Jurkat, Clone E6-1 (cell line): ENCODE data around the gene EXOC7.
"Not testable (repeated sequence)": the region's sequence is repeated elsewhere in the genome, so short reads cannot be mapped to it uniquely, and the experiment has no call there.

Source experiments
- DNase-seq: peaks from one replicate; pipeline ENCODE4 v3.0.0-alpha.2; 2011; ENCODE audit warnings: low read depth, low spot score
- H3K4me3 ChIP-seq: 2 replicates; pipeline ENCODE4 v1.5.1; 2011; ENCODE audit warnings: mild to moderate bottlenecking, low read length, control low read depth, moderate library complexity

EXOC7 gene

DNA sequence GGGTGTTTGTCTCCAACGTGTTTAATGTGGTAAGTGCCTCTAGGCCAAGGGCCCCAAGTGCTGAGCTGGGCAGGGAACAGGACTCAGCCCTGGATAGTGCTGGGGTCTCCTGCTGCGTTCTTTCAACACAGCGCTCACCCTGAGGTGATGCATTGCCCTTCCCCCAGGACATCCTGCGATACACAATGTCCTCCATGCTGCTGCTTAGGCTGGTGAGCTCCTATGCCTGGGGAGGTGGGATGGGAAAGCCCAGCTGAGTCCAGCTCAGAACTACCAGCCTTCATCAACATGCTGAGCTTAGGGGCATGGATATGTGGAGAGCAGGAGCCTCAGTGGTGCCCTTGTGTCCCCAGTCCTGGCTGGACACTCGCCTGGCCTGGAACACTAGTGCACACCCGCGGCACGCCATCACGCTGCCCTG lies 24.0 kb downstream of the EXOC7 start:
- DNase-seq = no peak
- no peak overlapping the region for H3K4me3 ChIP-seq

DNA sequence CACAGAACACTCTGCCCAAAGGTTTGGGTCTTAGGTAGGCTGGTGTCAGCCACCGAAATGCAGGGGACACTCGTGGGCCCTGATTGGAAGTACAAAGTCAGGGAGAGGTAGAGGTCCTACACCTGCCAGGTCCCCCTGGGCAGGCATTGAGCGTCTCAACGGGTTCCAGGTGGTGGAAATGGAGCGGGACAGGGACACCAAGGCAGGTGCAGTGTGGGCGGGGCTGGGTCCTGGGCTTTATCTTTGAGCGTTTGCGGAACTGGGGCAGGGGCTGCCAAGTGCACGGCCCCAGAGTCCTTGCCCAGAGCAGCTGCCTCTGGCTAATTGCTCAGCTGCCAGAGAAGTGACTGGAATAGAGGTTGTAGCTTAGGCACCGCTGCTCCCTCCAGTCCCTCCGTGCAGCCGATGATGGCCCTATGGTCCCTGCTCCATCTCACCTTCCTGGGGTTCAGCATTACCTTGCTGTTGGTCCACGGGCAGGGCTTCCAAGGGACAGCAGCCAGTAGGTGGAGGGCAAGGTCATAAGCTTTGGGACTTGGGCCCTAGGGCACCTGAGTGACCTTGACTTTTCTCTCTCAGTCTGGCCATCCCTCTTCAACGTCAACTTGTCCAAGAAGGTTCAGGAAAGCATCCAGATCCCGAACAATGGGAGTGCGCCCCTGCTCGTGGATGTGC lies 24.6 kb downstream of the EXOC7 start, which contains the start of gene ZACN:
Gene ZACN (plus strand): TSS at position 323 of the 675 bp plus-strand sequence. CDS start 83 bp downstream, at position 406.
- H3K4me3 ChIP-seq = no peak within 1 kb of the TSS
- no peak for DNase-seq

DNA sequence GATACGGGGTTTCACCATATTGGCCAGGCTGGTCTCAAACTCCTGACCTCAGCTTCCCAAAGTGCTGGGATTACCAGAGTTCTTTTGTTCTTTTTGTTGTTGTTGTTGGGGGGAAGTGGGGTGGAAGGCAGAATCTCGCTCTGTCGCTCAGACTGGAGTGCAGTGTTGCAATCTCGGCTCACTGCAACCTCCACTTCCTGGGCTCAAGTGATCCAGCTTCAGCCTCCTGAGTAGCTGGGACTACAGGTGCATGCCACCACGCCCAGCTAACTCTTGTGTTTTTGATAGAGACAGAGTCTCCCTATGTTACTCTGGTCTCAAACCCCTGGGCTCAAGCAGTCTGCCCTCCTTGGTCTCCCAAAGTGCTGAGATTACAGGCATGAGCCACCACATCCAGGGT lies 25.2 kb downstream of the EXOC7 start:
- not testable (repeated sequence) for H3K4me3 ChIP-seq, DNase-seq

DNA sequence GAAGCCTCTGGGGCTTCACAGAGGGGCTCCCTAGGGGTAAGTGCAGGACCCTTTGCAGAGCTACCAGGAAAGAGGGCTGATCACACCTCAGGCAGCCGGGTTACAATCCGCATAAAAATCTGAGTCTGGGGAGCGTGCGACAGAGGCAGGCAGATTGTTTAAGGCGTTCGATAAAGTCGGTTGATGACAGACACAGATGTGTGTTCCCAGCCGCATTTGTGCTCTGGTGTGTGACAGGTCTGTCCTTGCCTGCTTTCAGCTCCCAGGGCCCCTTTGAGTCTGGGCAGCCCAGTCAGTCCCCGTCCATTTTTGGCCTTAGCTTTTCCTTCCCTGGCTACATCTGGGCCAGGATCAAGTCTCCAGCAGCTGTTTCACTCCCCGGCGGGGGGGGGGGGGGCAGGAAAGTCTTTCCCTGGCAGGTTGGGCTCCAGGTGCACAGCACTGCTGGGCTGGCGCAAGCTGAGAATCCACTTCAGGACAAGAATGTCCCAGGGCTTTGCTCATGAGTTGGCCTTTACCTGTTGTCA lies 25.9 kb downstream of the EXOC7 start:
- no peak for DNase-seq
- H3K4me3 ChIP-seq = no peak overlapping the region

DNA sequence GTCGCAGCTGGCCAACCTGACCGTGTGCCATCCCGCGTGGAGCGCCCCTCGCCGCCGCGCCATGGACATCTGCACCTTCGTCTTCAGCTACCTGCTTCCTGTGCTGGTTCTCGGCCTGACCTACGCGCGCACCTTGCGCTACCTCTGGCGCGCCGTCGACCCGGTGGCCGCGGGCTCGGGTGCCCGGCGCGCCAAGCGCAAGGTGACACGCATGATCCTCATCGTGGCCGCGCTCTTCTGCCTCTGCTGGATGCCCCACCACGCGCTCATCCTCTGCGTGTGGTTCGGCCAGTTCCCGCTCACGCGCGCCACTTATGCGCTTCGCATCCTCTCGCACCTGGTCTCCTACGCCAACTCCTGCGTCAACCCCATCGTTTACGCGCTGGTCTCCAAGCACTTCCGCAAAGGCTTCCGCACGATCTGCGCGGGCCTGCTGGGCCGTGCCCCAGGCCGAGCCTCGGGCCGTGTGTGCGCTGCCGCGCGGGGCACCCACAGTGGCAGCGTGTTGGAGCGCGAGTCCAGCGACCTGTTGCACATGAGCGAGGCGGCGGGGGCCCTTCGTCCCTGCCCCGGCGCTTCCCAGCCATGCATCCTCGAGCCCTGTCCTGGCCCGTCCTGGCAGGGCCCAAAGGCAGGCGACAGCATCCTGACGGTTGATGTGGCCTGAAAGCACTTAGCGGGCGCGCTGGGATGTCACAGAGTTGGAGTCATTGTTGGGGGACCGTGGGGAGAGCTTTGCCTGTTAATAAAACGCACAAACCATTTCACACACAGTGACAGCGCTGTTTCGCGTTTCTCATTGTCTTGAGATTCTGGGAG lies 26.6 kb downstream of the EXOC7 start:
- no peak for DNase-seq
- H3K4me3 ChIP-seq = no peak overlapping the region

DNA sequence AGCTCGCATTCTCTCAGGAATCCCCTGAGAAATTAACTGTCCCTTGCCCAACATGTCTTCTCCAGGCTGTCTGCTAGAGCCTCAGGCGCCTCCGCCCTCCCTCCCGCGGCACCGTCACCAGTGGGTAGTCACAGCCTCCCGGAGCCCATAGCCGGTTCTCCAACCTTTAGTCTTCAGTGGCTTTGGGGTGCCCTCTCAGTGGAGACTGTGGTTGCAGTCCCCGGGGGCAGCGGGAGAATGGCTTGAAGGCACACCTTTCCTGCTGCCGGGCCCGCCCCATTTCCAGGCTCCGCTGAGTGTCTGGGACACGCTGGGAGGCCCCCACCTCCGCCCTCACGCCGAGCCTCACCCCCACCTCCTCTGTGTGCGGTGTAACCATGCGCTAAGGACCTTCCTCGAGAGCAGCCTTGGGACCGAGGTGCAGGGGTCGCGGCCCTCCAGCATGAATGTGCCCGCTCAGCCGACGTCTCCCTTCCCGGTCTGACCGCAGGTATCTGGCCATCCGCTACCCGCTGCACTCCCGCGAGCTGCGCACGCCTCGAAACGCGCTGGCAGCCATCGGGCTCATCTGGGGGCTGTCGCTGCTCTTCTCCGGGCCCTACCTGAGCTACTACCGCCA lies 27.3 kb downstream of the EXOC7 start:
- no peak overlapping the region for H3K4me3 ChIP-seq
- no peak for DNase-seq

DNA sequence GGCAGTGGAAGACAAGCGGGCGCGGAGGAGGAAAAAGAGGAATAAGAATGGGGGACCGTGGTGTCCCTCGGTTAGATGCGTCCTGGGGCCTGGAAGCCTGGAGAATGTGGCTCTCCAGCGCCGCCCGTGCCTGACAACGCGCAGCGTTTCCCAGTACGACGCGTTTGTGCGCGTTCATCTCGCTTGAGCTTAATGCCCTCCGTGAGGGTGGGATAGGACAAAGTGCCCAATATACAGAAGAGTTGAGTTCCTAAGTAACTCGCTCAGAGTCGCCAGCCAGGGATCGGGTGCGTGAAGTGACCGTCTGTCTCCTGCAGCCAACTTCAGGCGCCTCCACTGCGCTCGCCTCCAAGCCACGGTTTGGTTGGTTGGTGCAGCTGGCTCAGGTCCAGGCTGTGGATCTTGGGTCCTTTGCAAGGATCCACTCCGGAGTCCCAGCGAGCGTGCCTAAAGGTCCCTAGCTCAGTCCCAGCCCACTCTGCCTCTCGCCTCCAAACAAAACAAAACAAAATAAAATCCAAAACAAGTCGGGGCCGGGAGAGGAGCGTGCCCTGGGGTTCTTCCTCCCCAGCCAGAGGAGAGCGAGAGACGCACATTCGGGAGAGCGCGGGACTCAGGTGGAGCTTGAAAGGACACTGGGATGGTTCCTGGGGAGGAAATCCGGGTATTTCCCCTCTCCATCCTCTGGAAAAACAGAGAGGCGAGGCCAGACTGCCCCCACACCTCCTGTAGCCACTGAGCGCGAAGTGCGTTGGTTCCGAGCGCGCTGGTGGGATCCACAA lies 28.0 kb downstream of the EXOC7 start:
- no peak for DNase-seq
- H3K4me3 ChIP-seq = no peak overlapping the region

DNA sequence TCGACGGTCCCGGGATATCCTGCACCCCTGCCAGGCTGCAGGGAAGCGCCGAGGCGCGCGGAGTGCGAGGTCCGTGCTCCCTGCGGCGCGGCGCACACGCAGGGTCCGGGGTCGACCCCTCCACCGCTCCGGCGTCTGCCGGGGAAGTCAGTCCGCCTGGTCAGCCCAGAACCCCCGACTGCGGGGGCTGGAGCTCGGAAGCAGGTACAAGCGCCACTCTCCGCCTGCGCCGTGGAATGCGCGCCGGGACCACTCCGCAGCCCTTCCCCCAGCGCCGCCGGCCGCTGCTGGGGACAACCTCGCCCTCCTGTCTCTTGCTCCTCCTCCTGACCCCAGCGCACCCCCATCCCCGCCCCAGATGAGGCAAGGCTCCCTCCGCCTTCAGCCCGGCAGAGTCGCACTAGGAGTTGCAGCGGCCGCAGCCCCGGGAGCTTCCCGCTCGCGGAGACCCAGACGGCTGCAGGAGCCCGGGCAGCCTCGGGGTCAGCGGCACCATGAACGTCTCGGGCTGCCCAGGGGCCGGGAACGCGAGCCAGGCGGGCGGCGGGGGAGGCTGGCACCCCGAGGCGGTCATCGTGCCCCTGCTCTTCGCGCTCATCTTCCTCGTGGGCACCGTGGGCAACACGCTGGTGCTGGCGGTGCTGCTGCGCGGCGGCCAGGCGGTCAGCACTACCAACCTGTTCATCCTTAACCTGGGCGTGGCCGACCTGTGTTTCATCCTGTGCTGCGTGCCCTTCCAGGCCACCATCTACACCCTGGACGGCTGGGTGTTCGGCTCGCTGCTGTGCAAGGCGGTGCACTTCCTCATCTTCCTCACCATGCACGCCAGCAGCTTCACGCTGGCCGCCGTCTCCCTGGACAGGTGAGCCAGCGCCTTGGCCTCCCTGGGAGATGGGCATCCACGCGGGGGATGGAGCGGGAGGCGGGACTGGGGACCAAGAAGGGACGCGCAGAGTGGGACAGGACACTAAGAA lies 28.9 kb downstream of the EXOC7 start, which contains the start of gene GALR2:
Gene GALR2 (plus strand): TSS at position 392 of the 974 bp plus-strand sequence. CDS start 103 bp downstream, at position 495.
- no peak within 1 kb of the TSS for H3K4me3 ChIP-seq
- no peak for DNase-seq

DNA sequence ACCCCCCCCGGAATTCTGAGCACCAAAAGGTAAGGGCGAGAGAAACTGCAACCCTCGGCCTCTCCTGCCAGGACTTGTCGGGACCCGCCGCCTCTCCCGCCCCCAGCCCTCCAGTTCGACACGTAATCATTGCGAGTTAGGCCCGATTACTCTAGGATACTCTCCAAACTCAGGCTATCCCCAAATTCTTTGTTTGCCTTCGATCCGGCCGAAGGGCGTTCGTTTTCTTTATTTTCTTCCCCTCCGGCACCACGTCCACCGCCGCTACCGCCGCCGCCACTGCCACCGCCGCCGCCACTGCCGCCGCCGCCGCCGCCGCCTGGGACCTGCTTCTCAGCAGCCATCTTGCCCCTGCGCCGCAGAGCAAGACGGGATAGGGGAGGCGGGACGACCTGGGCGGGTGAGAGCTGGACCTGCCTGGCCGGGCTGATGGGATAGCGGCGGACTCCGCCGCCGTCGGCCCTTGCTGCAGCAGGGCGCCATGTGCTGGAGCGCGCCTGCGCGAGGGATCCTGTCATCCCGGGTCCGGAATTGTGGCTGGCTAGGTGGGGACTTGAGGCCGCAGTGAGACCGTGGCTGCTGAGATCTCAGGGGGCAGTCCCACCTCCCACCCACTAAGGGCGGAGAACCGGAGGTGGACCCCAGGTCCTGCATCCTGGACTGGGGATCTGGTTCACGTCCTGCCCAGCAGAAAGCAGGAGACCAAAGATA lies 31.3 kb downstream of the EXOC7 start, which contains the start of gene SRP68:
Gene SRP68 (minus strand): TSS at position 370 of the 711 bp plus-strand sequence. CDS start 26 bp downstream, at position 344.
- H3K4me3 ChIP-seq = peak within 1 kb of the TSS; percentile 69
- DNase-seq = peak; percentile 83

DNA sequence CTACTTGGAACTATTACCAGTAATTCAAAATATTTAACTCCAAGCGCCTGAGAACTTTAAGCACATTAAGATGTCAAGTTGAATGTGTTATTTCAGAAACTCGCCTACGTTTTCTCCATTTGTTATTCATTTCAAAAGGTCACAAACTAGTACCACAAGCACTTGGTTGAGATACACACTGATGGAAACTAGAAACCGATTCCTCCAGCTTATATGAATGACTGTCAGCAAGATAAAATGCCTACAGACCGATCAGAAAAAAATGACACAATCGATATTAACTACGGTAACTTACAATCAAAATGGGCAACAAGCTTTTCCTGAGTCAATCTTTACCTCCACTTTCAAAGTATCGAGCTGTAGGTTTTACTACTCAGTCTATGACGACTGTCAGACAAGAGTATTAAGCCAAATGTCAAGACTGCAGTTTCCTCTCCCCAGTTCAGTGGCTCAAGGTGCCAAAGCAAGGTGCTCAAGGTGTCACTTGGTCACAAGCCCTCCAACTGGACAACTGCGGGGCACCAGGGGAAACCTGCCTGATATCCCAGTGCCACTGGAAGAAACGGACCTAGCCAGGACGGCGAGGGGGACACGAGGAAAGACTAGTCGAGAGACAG lies 31.9 kb downstream of the EXOC7 start:
- no peak for DNase-seq
- peak overlapping the region; percentile 69 for H3K4me3 ChIP-seq

DNA sequence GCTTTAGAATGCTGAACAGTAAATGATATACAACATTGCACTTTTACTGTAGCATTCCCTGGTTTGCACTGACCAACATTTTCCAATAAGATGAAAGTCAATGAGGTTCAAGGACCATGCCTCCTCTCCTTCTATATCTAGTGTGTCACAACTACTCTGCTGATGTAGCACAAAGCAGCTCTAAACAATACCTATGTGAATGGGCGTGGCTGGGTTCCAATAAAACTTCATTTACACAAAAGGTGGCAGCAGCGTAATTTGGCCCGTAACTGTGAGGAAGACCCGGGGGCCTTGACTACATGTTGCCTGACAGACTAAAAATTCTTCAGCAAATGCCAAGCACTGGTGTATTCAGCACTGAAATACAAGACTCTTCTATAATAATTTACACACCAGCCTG lies 37.8 kb downstream of the EXOC7 start:
- DNase-seq = no peak
- no peak overlapping the region for H3K4me3 ChIP-seq

DNA sequence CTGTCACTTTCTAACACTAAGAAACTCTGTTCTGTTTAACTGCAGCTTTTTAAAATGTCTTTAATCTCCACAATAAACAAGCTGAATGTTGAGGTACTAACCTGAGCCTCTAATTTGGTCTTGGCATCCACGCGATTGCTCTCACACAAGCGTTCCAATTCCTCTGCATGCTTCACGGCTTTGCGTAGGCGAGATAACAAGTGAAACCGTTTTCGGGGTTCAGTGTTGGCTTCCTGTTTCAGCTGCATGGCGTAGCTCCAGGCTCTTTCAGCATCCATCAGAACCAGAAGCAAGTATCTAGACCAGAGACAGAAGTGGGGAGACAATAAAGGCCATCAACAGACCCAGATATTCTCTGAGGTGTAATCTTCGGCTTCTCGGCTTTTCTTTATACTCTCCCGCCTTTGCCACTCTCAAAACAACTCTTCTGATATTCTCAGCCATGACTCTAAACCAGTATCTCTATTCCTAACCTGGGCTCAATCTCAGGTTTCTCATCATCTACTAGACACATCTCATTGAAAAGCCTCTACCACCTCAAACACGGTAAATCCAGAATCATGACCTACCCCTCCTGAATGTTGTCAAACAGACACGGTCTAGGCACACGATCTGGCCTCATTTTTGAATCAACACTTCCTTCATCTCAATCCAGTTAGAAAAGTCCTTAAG lies 39.6 kb downstream of the EXOC7 start:
- no peak overlapping the region for H3K4me3 ChIP-seq
- no peak for DNase-seq

DNA sequence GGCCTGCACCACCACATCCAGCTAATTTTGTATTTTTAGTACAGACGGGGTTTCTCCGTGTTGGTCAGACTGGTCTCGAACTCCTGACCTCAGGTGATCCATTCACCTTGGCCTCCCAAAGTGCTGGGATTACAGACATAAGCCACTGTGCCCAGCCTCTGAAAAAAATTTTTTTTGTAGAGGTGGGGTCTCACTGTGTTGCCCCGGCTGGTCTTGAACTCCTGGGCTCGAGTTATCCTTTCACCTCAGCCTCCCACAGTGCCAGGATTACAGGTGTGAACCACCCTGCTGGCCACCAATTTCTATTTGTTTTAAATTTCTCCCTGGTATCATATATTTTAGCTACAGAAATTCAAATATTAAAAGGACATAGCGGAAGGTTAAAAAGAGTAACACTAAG lies 45.3 kb downstream of the EXOC7 start:
- DNase-seq, H3K4me3 ChIP-seq: not testable (repeated sequence)

DNA sequence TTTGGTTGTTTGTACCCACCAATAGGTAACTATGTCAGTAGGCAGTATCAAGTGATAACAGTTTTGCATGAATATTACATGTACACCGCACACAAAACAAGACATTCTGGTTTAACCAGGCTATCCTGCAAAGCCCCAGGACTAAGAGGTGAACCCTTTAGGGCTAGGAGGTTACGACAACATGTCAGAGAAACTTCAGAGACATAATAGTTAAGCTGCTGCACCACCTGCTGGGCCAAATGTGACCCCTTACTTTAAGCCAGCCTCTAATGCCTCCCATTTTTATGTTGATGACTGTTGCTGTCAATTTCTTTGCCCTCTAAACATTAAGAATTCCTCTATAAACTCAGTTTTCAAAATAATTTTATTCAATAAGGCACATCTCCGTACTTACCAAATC lies 46.7 kb downstream of the EXOC7 start:
- no peak for DNase-seq

DNA sequence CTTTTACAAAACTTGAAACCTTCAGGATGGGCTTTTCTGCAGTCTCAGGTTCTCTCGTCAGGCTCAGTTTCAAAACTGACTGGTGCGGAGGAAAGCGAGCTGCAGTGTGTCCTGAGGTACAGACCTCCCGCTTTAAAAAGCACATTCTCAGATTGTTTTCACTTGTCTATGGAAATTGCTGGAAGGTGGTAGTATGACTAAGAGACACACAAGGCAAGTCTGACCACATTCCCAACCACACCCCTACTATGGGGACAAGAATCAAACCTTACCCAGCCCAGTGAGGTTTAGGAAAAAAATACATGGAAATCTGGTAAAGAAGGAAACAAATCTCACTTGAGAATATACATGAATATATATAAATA lies 49.5 kb downstream of the EXOC7 start:
- H3K4me3 ChIP-seq = no peak overlapping the region
- no peak for DNase-seq

More for the DNA sequence above, 46.7 kb downstream of the EXOC7 start:
- no peak overlapping the region for H3K4me3 ChIP-seq
